ENCODE measurements around the gene UGT8. TPM values are rescaled to one million over a fixed set of nuclear protein-coding genes. Genes with fewer than 3 reads are reported as not detected.

The UGT8 gene
- total and polyA plus RNA-seq, 7 donors: under 0.01 to 13.6 (median 1.5) TPM; not detected in 1

DNA sequence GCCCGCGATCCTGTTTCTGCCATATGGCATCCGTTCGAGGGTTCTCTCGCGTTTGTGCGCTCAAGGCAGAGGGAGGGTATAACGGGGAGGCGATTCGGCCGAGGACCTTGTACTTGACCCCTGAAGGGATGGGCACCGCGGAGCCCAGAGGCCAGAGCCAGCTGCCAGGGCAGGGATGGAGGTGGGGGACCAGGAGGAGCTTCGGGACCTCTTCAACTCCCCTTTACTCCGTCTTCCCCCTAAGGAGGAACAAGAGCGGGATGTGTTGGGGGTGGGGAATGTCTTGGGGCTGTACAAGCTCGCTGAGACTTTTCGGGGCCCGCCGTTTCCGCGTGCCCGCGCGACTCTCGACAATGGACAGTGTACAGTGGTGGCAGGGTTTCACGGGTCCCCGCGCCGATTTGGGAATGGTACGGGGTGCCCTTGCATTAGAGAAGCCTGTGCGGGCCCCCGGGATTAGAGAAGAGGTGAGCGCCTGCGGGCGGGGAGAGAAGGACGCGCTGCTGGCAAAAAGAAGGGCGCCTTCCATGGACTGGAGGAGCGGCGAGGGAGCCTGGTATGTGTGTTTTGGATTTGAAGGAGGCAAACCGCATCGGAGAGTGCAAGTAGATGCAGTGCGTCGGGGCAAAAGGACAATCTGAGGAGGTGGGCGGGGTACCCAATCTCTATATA lies 760 bp downstream of the UGT8 start:
- 1 to 2% methylated on average over 46 of the region's 46 CpGs for WGBS, 2 donors
- no peak for TF ChIP-seq CTCF (IDR thresholded peaks at IDR 0.05)
- H3K27me3 ChIP-seq: peaks cover 0 to 24% (median 8%) of the 10 kb centered on the region in 3 donors
- intact Hi-C loops (cut with DNase I): no loop called here
- H3K4me1 ChIP-seq: peaks cover 0 to 22% (median 11%) of the 10 kb centered on the region in 4 donors
- no peak overlapping the region for H3K27ac ChIP-seq
- H3K4me3 ChIP-seq: peak overlapping the region; percentile 26 to 55 (median 49)
- H3K9me3 ChIP-seq: no peaks in the 10 kb centered on the region
- DNase-seq: no peak
- H3K36me3 ChIP-seq: no peaks in the 10 kb centered on the region

GRCh38 chr4:114599903-114600552 lies 1.4 kb downstream of the UGT8 start:
- 3 to 15% methylated on average over 15 of the region's 15 CpGs for WGBS, 2 donors
- no peaks in the 10 kb centered on the region for H3K36me3 ChIP-seq
- intact Hi-C loops (cut with DNase I): no loop called here
- no peaks in the 10 kb centered on the region for H3K9me3 ChIP-seq
- peaks cover 0 to 22% (median 11%) of the 10 kb centered on the region in 4 donors for H3K4me1 ChIP-seq
- TF ChIP-seq EP300 (IDR thresholded peaks at IDR 0.05): no peak
- no peak for TF ChIP-seq CTCF (IDR thresholded peaks at IDR 0.05)
- no peak for TF ChIP-seq POLR2A (IDR thresholded peaks at IDR 0.05)
- TF ChIP-seq POLR2AphosphoS5 (IDR thresholded peaks at IDR 0.05): no peak
- no peak for DNase-seq
- H3K27ac ChIP-seq: no peak overlapping the region
- H3K4me3 ChIP-seq: peak overlapping the region in 3 of 4 donors; percentile 47 to 55 (median 51)
- H3K27me3 ChIP-seq: peaks cover 0 to 24% (median 8%) of the 10 kb centered on the region in 3 donors

DNA sequence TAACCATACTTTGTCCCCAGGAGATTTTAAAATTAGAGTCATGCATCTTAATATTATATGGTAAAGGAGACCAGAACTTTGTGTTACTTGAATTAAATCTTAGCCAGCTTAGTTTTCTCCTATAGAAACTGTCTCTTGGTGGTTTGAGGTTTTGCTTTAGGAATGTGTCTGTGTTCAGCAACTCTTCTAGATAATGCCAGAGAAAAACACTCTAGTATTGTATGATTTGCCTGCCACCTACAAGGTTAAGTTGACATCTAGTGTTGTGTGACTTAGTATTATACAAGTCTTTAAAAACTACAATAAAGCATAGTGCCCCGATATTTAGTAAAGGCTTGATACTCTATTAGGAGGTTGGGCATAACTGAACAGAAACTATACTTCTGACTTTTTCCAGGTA lies 2.1 kb downstream of the UGT8 start:
- no peak for TF ChIP-seq CTCF (IDR thresholded peaks at IDR 0.05)
- no peak for TF ChIP-seq POLR2AphosphoS5 (IDR thresholded peaks at IDR 0.05)
- intact Hi-C loops (cut with DNase I): no loop called here
- H3K27me3 ChIP-seq: peaks cover 0 to 24% (median 6%) of the 10 kb centered on the region in 3 donors
- H3K9me3 ChIP-seq: no peaks in the 10 kb centered on the region
- no peaks in the 10 kb centered on the region for H3K36me3 ChIP-seq
- H3K27ac ChIP-seq: no peak overlapping the region
- peaks cover 0 to 22% (median 11%) of the 10 kb centered on the region in 4 donors for H3K4me1 ChIP-seq
- H3K4me3 ChIP-seq: no peak overlapping the region
- WGBS, 2 donors: 34 to 75% methylated on average over 1 of the region's 1 CpG
- no peak for DNase-seq

DNA sequence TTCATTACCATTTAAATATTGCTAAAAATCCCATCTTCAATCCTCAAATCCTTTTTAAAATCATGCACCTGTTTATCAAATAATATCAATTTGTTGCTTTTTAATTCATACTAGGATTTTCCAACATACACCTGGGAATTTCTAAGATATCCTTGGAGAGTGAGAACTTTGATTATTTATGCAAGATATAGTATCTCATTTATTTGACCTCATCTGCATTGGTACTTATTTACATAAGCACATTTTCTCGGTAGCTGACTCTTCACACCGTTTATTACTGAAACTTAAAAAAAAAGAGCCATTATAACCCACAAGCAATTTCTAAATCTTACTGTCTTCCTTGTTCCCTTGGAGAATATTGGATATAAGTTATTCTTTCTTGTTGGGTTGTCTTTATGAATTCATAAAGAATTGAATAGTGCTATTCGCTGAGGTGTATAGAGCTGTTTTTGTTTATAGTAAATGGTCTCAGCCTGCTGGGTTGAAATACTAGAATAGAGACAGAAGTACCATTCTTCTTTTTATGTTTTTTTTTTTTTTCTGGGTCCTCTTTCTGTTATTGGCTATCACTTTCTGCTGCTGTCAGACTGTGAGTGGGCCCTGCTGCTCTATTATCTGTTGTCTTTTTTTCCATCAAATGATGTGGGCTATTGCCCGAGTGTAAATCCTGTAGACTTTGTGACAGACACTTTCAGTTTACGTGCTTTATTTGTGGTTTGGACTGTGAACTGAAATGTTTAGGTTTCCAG lies 2.9 kb downstream of the UGT8 start:
- 17 to 53% methylated on average over 5 of the region's 5 CpGs for WGBS, 2 donors
- intact Hi-C loops (cut with DNase I): no loop called here
- Histone ChIP-seq H3K4me3 (no peak overlapping the region), H3K36me3 (no peaks in the 10 kb centered on the region), H3K9me3 (no peaks in the 10 kb centered on the region), H3K4me1 (peaks cover 0 to 22% (median 11%) of the 10 kb centered on the region in 4 donors), H3K27me3 (peaks cover 0 to 24% (median 5%) of the 10 kb centered on the region in 3 donors), H3K27ac (no peak overlapping the region)
- no peak for DNase-seq
- TF ChIP-seq POLR2AphosphoS5 (IDR thresholded peaks at IDR 0.05) (no peak), EP300 (IDR thresholded peaks at IDR 0.05) (no peak), POLR2A (IDR thresholded peaks at IDR 0.05) (no peak), CTCF (IDR thresholded peaks at IDR 0.05) (no peak)
